Right lobe of liver (tissue), 4 donors: Measurements from ENCODE around the gene SCN3B.

Experiments
- POLR2A ChIP-seq: fragments of 450-650 bp; IDR thresholded peaks from one replicate; pipeline ENCODE4 v1.6.1; 2017; ENCODE audit warnings: antibody characterized with exemption, mild to moderate bottlenecking
- TF ChIP-seq, protein P1 (sequence below), 4 donors: fragments of 200-600 bp in 3 of 4; fragments of 450-650 bp in 1 of 4; IDR thresholded peaks; one replicate each; pipeline versions ENCODE4 v1.5.1 to v1.8.0; 2016 to 2022; ENCODE audit warnings: antibody characterized with exemption in 4 of 4, mild to moderate bottlenecking in 2 of 4
- donor health status: DM: no; HTN: no; CAD: no.
- donor health status: DM: no; HTN: no; CAD: no.
- donor health status: DM: no; HTN: yes; CAD: no.

DNA sequence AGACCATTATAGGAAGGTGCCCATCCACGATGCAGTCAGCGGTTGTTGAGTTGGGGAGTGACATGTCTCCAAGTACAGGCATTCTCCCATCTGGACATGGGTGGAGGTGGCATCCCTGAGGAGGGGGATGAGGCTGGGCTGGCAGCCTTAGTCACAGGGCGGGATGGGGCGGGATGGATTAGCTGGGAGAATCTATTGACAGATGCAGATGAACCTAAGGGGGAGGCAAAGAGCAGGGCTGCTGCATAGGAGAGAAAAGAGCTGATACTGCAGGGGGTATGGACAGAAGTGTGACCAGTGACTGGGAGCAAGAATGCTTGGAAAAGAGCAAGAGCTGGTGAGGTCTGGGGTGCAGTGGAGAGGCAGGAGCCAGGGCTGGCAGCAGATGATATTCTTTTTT lies 42.7 kb downstream of the SCN3B start:
- TF ChIP-seq, protein P1, sequence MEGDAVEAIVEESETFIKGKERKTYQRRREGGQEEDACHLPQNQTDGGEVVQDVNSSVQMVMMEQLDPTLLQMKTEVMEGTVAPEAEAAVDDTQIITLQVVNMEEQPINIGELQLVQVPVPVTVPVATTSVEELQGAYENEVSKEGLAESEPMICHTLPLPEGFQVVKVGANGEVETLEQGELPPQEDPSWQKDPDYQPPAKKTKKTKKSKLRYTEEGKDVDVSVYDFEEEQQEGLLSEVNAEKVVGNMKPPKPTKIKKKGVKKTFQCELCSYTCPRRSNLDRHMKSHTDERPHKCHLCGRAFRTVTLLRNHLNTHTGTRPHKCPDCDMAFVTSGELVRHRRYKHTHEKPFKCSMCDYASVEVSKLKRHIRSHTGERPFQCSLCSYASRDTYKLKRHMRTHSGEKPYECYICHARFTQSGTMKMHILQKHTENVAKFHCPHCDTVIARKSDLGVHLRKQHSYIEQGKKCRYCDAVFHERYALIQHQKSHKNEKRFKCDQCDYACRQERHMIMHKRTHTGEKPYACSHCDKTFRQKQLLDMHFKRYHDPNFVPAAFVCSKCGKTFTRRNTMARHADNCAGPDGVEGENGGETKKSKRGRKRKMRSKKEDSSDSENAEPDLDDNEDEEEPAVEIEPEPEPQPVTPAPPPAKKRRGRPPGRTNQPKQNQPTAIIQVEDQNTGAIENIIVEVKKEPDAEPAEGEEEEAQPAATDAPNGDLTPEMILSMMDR (IDR thresholded peaks at IDR 0.05), result no peak
- no peak for TF ChIP-seq POLR2A
